HG03354 (cell line): ENCODE results near the gene COG7.
A peak's percentile ranks its signal among the peaks of the same experiment; 100 is the strongest.
"Not testable (repeated sequence)": the region's sequence is repeated elsewhere in the genome, so short reads cannot be mapped to it uniquely, and the experiment has no call there.

ENCODE experiments used
- ATAC-seq: cut with Tn5 transposase; IDR thresholded peaks from one replicate; pipeline ENCODE4 v1.9.1; 2021; ENCODE audit warnings: mild to moderate bottlenecking; ENCODE audit not compliant: unreplicated experiment, poor library complexity, severe bottlenecking

Gene COG7

DNA sequence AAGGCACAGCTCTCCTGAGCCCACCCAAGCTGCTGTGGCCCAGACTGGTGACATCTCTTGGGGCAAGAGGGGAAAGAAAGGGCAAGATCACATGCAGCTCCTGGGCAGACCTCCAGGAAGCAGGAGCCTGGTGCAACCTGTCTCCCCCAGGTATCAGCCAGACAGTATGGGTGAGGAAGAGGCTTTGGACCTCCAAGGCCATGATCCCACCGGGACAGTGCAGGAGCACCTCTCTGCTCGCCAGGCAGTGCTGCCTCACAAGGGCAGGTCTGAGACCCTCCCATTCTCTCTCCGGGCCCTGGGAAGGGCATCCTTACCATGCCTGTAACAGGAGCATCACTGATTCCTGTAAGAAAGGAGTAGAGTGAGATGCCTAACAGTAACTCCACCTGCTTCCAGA, 25.6 kb upstream of the COG7 start:
- ATAC-seq: no peak

DNA sequence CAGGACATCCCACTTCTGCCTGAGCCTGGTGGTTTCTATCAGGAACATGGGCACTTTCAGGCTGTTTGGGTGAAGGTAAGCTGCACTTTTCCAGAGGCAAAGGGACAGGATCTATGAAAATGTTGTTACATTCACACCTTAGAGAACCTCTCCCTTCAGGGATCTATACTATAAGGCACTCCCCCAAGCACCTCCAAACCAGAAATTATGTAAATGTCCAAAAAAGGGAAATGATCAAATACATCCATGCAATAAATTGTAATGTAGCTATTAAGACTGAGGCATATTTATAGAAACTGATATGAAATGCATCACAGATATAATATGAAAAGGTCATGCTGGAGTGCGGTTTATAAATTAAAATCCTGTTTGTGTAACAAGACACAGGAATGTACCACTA, 23.3 kb upstream of the COG7 start:
- ATAC-seq: no peak

GRCh38 chr16:23469814-23470213, 16.8 kb upstream of the COG7 start:
- ATAC-seq: no peak

GRCh38 chr16:23466162-23466885, 13.3 kb upstream of the COG7 start:
- no peak for ATAC-seq

GRCh38 chr16:23465179-23465578, 12.2 kb upstream of the COG7 start:
- no peak for ATAC-seq

DNA sequence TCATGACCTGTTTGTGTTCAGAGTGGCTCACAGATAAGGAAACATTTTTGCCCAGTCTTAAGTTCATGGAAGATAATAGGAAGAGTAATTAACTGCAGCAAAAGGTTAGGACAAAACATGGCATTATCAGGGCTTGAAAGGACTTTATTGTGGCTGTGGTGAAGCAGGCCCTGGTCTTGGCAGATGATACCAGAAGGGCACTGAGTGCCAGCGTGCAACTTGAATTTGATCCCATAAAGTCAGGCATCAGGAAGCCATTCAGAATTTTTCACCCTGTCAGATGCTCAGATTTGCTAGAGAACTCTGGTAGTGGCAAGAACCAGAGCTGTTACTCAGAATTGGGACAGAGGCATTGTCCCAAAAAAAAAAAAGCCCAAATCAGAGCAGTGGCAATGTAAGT, 11.2 kb upstream of the COG7 start:
- no peak for ATAC-seq

- not testable (repeated sequence) for ATAC-seq
Observed at GRCh38 chr16:23462994-23463393, 10.0 kb upstream of the COG7 start.

- ATAC-seq: peak; percentile 26
Observed at GRCh38 chr16:23453338-23454052, 506 bp upstream of the COG7 start.

DNA sequence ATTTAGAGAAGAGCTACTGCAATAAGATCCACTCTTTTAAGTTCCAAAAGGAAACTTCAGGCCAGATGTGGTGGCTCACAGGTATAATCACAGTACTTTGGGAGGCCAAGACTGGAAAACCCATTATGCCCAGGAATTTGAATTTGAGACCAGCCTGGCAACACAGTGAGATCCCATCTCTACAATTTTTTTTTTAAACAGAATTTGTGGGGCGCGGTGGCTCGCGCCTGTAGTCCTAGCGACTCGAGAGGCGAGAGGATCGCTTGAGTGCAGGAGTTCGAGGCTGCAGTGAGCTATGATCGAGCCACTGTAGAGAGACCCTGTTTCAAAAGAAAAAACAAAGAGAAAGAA, 793 bp downstream of the COG7 start:
- ATAC-seq: no peak

GRCh38 chr16:23448392-23448791, 4.6 kb downstream of the COG7 start:
- no peak for ATAC-seq

- ATAC-seq: not testable (repeated sequence)
Observed at GRCh38 chr16:23437542-23437941, 15.4 kb downstream of the COG7 start.

GRCh38 chr16:23436951-23437350, 16.0 kb downstream of the COG7 start:
- ATAC-seq: no peak

DNA sequence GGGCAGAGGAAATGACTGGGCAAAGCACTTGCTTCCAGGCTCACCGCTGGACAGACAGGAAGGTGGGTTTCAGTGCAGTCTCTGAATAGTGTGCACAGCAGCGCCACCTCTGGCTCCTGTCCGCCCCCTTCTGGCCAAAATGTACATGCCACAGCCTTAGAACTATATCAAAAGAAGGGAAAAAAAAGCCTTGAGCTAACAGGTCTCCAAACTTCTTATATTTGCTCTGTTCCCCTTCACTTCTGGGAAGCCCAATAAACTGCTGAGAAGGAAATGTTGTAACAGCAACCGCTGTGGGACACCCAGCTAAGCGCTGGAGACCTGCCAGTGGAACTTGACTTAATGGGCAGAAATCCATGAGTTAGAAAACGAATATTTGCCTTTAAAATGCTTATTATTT, 17.5 kb downstream of the COG7 start:
- peak; percentile 65 for ATAC-seq

DNA sequence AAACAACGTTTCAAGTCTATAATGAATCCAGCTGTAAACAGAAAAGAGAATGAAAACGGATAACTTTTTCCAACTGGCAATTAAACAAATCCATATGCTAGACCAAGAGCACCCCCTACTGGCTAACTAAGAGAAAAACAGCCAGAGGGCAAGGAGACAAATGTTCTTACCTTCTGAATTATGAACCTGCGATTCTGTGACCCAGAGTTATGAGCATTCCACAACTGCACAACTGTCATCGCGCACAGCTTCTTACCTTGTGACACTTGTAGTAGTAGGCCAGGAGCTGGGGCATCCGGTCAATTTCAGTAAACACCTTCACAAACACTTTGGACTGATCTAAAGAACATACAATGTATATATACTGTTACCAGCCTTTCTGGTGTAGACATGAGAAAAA, 18.6 kb downstream of the COG7 start:
- ATAC-seq: no peak

GRCh38 chr16:23433261-23433920, 19.6 kb downstream of the COG7 start:
- no peak for ATAC-seq

DNA sequence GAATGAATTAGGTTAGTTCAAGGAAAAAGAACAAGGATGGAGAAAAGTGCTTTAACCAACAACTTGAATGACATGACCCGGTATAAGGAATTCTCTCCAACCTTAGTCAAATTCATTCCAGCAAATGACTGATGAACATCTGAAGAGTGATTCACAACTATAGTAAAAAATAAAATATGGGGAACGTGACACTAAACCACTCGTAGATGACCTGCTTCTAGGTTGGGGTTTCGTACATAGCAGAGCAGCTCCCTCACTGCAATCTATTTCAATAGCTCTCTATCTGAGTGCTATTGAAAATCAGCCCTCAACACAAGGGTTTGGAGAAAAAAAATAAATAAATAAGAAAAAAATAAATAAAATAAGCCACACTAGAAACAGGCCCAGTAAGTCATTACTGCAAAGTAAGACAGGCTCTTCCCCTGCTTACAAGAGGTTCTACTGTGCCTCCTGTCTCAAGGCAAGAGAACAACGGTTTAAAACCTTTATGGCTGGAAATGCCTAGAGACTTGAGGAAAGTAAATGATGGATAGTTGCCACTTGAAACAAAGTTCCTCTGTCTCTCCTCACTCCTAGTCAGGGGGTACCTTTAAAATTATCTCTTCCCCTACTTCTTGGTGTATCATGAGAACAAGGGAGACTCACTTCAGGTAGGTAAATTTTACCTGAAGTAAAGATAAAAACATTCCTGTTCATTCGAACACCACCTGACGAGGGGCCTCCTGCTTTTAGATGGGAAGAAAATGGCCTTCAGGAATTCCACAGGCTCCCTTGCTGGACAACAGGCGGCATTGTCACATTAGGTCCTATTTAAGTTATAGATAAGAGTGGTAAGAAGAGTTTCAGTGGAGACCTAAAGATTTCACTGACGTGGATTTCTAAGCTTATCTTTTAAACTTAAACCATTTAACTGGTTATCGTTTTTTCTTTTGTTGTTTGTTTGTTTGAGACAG, 20.5 kb downstream of the COG7 start:
- ATAC-seq: no peak

- ATAC-seq: no peak
Observed at GRCh38 chr16:23428351-23428750, 24.6 kb downstream of the COG7 start.

GRCh38 chr16:23424292-23424958, 28.6 kb downstream of the COG7 start:
- no peak for ATAC-seq

GRCh38 chr16:23423496-23424049, 29.4 kb downstream of the COG7 start:
- ATAC-seq: no peak
